ENCODE data around the gene SLC35G3. TPM values are rescaled to one million over a fixed set of nuclear protein-coding genes. Genes with fewer than 3 reads are reported as not detected.
"Not testable (repeated sequence)": the region's sequence is repeated elsewhere in the genome, so short reads cannot be mapped to it uniquely, and the experiment has no call there.

The SLC35G3 gene
- polyA plus RNA-seq, 2 donors: not detected

- H3K4me3 ChIP-seq (ENCODE audit: low read depth in 1 of 2, low read length in 2 of 2): no peak overlapping the region
- WGBS, 2 donors: 73 to 78% methylated on average over 2 of the region's 2 CpGs
- no peaks in the 10 kb centered on the region for H3K27me3 ChIP-seq (ENCODE audit: control insufficient read depth in 1 of 2, insufficient read depth in 2 of 2, low read length in 2 of 2)
These were observed 6.7 kb downstream of the SLC35G3 start for GRCh38 chr17:35187481-35187880.

GRCh38 chr17:35185849-35186248, 8.3 kb downstream of the SLC35G3 start:
- no peaks in the 10 kb centered on the region for H3K36me3 ChIP-seq (ENCODE audit: control insufficient read depth in 2 of 2, insufficient read depth in 2 of 2, low read length in 1 of 2)
- no peak overlapping the region for H3K4me3 ChIP-seq (ENCODE audit: low read depth in 1 of 2, low read length in 2 of 2)
- H3K27me3 ChIP-seq (ENCODE audit: control insufficient read depth in 1 of 2, insufficient read depth in 2 of 2, low read length in 2 of 2): no peaks in the 10 kb centered on the region
- no peaks in the 10 kb centered on the region for H3K9me3 ChIP-seq (ENCODE audit: control insufficient read depth in 2 of 2, insufficient read depth in 1 of 2, low read depth in 1 of 2, low read length in 1 of 2)
- 40 to 60% methylated on average over 1 of the region's 1 CpG for WGBS, 2 donors
- H3K27ac ChIP-seq (ENCODE audit: low read depth in 2 of 2, low read length in 1 of 2): no peak overlapping the region
- no peaks in the 10 kb centered on the region for H3K4me1 ChIP-seq (ENCODE audit: control insufficient read depth in 2 of 2, insufficient read depth in 2 of 2, low read length in 1 of 2)

More at GRCh38 chr17:35187481-35187880, 6.7 kb downstream of the SLC35G3 start:
- Histone ChIP-seq H3K4me1 (ENCODE audit: control insufficient read depth in 2 of 2, insufficient read depth in 2 of 2, low read length in 1 of 2) (no peaks in the 10 kb centered on the region), H3K27ac (ENCODE audit: low read depth in 2 of 2, low read length in 1 of 2) (no peak overlapping the region), H3K9me3 (ENCODE audit: control insufficient read depth in 2 of 2, insufficient read depth in 1 of 2, low read depth in 1 of 2, low read length in 1 of 2) (no peaks in the 10 kb centered on the region), H3K36me3 (ENCODE audit: control insufficient read depth in 2 of 2, insufficient read depth in 2 of 2, low read length in 1 of 2) (no peaks in the 10 kb centered on the region)

GRCh38 chr17:35184274-35184673, 9.9 kb downstream of the SLC35G3 start:
- WGBS, 2 donors: 37 to 52% methylated on average over 3 of the region's 3 CpGs

GRCh38 chr17:35183332-35183731, 10.9 kb downstream of the SLC35G3 start:
- Histone ChIP-seq H3K9me3 (ENCODE audit: control insufficient read depth in 2 of 2, insufficient read depth in 1 of 2, low read depth in 1 of 2, low read length in 1 of 2) (no peaks in the 10 kb centered on the region), H3K4me3 (ENCODE audit: low read depth in 1 of 2, low read length in 2 of 2) (no peak overlapping the region), H3K36me3 (ENCODE audit: control insufficient read depth in 2 of 2, insufficient read depth in 2 of 2, low read length in 1 of 2) (no peaks in the 10 kb centered on the region), H3K27ac (ENCODE audit: low read depth in 2 of 2, low read length in 1 of 2) (no peak overlapping the region), H3K4me1 (ENCODE audit: control insufficient read depth in 2 of 2, insufficient read depth in 2 of 2, low read length in 1 of 2) (no peaks in the 10 kb centered on the region), H3K27me3 (ENCODE audit: control insufficient read depth in 1 of 2, insufficient read depth in 2 of 2, low read length in 2 of 2) (no peaks in the 10 kb centered on the region)
- WGBS, 2 donors: 63 to 66% methylated on average over 6 of the region's 6 CpGs

More at GRCh38 chr17:35184274-35184673, 9.9 kb downstream of the SLC35G3 start:
- H3K36me3 ChIP-seq (ENCODE audit: control insufficient read depth in 2 of 2, insufficient read depth in 2 of 2, low read length in 1 of 2): no peaks in the 10 kb centered on the region
- no peak overlapping the region for H3K27ac ChIP-seq (ENCODE audit: low read depth in 2 of 2, low read length in 1 of 2)
- H3K27me3 ChIP-seq (ENCODE audit: control insufficient read depth in 1 of 2, insufficient read depth in 2 of 2, low read length in 2 of 2): no peaks in the 10 kb centered on the region
- H3K4me3 ChIP-seq (ENCODE audit: low read depth in 1 of 2, low read length in 2 of 2): no peak overlapping the region
- no peaks in the 10 kb centered on the region for H3K9me3 ChIP-seq (ENCODE audit: control insufficient read depth in 2 of 2, insufficient read depth in 1 of 2, low read depth in 1 of 2, low read length in 1 of 2)
- H3K4me1 ChIP-seq (ENCODE audit: control insufficient read depth in 2 of 2, insufficient read depth in 2 of 2, low read length in 1 of 2): no peaks in the 10 kb centered on the region

GRCh38 chr17:35179379-35179778, 14.8 kb downstream of the SLC35G3 start:
- not testable (repeated sequence) for H3K36me3 ChIP-seq (ENCODE audit: control insufficient read depth in 2 of 2, insufficient read depth in 2 of 2, low read length in 1 of 2); H3K4me3 ChIP-seq (ENCODE audit: low read depth in 1 of 2, low read length in 2 of 2); H3K9me3 ChIP-seq (ENCODE audit: control insufficient read depth in 2 of 2, insufficient read depth in 1 of 2, low read depth in 1 of 2, low read length in 1 of 2); H3K4me1 ChIP-seq (ENCODE audit: control insufficient read depth in 2 of 2, insufficient read depth in 2 of 2, low read length in 1 of 2); H3K27me3 ChIP-seq (ENCODE audit: control insufficient read depth in 1 of 2, insufficient read depth in 2 of 2, low read length in 2 of 2); H3K27ac ChIP-seq (ENCODE audit: low read depth in 2 of 2, low read length in 1 of 2)
- 90 to 91% methylated on average over 5 of the region's 5 CpGs for WGBS, 2 donors

GRCh38 chr17:35176897-35177296, 17.3 kb downstream of the SLC35G3 start:
- Histone ChIP-seq H3K36me3 (ENCODE audit: control insufficient read depth in 2 of 2, insufficient read depth in 2 of 2, low read length in 1 of 2) (no peaks in the 10 kb centered on the region), H3K27me3 (ENCODE audit: control insufficient read depth in 1 of 2, insufficient read depth in 2 of 2, low read length in 2 of 2) (no peaks in the 10 kb centered on the region), H3K4me3 (ENCODE audit: low read depth in 1 of 2, low read length in 2 of 2) (no peak overlapping the region), H3K9me3 (ENCODE audit: control insufficient read depth in 2 of 2, insufficient read depth in 1 of 2, low read depth in 1 of 2, low read length in 1 of 2) (no peaks in the 10 kb centered on the region), H3K4me1 (ENCODE audit: control insufficient read depth in 2 of 2, insufficient read depth in 2 of 2, low read length in 1 of 2) (peaks cover 0 to 4% of the 10 kb centered on the region in 2 donors), H3K27ac (ENCODE audit: low read depth in 2 of 2, low read length in 1 of 2) (peak overlapping the region in 1 of 2 donors; percentile 10)
- 78 to 85% methylated on average over 7 to 8 of the region's 8 CpGs for WGBS, 2 donors

GRCh38 chr17:35175638-35176415, 18.4 kb downstream of the SLC35G3 start:
- Histone ChIP-seq H3K27me3 (ENCODE audit: control insufficient read depth in 1 of 2, insufficient read depth in 2 of 2, low read length in 2 of 2) (no peaks in the 10 kb centered on the region), H3K4me1 (ENCODE audit: control insufficient read depth in 2 of 2, insufficient read depth in 2 of 2, low read length in 1 of 2) (peaks cover 0 to 6% of the 10 kb centered on the region in 2 donors), H3K27ac (ENCODE audit: low read depth in 2 of 2, low read length in 1 of 2) (no peak overlapping the region), H3K36me3 (ENCODE audit: control insufficient read depth in 2 of 2, insufficient read depth in 2 of 2, low read length in 1 of 2) (no peaks in the 10 kb centered on the region), H3K4me3 (ENCODE audit: low read depth in 1 of 2, low read length in 2 of 2) (no peak overlapping the region), H3K9me3 (ENCODE audit: control insufficient read depth in 2 of 2, insufficient read depth in 1 of 2, low read depth in 1 of 2, low read length in 1 of 2) (no peaks in the 10 kb centered on the region)
- 75 to 76% methylated on average over 9 of the region's 9 CpGs for WGBS, 2 donors

- Histone ChIP-seq H3K27ac (ENCODE audit: low read depth in 2 of 2, low read length in 1 of 2) (no peak overlapping the region), H3K9me3 (ENCODE audit: control insufficient read depth in 2 of 2, insufficient read depth in 1 of 2, low read depth in 1 of 2, low read length in 1 of 2) (no peaks in the 10 kb centered on the region), H3K36me3 (ENCODE audit: control insufficient read depth in 2 of 2, insufficient read depth in 2 of 2, low read length in 1 of 2) (no peaks in the 10 kb centered on the region), H3K4me3 (ENCODE audit: low read depth in 1 of 2, low read length in 2 of 2) (no peak overlapping the region), H3K27me3 (ENCODE audit: control insufficient read depth in 1 of 2, insufficient read depth in 2 of 2, low read length in 2 of 2) (no peaks in the 10 kb centered on the region), H3K4me1 (ENCODE audit: control insufficient read depth in 2 of 2, insufficient read depth in 2 of 2, low read length in 1 of 2) (peaks cover 0 to 6% of the 10 kb centered on the region in 2 donors)
- WGBS, 2 donors: 75 to 90% methylated on average over 2 of the region's 2 CpGs
These were observed 19.3 kb downstream of the SLC35G3 start for GRCh38 chr17:35174835-35175334.

- not testable (repeated sequence) for H3K27ac ChIP-seq (ENCODE audit: low read depth in 2 of 2, low read length in 1 of 2); H3K4me3 ChIP-seq (ENCODE audit: low read depth in 1 of 2, low read length in 2 of 2); H3K9me3 ChIP-seq (ENCODE audit: control insufficient read depth in 2 of 2, insufficient read depth in 1 of 2, low read depth in 1 of 2, low read length in 1 of 2); H3K4me1 ChIP-seq (ENCODE audit: control insufficient read depth in 2 of 2, insufficient read depth in 2 of 2, low read length in 1 of 2); H3K36me3 ChIP-seq (ENCODE audit: control insufficient read depth in 2 of 2, insufficient read depth in 2 of 2, low read length in 1 of 2); H3K27me3 ChIP-seq (ENCODE audit: control insufficient read depth in 1 of 2, insufficient read depth in 2 of 2, low read length in 2 of 2)
- 71 to 83% methylated on average over 3 of the region's 3 CpGs for WGBS, 2 donors
These were observed 21.9 kb downstream of the SLC35G3 start for GRCh38 chr17:35172321-35172720.

- Histone ChIP-seq H3K4me1 (ENCODE audit: control insufficient read depth in 2 of 2, insufficient read depth in 2 of 2, low read length in 1 of 2) (peaks cover 0 to 6% of the 10 kb centered on the region in 2 donors), H3K36me3 (ENCODE audit: control insufficient read depth in 2 of 2, insufficient read depth in 2 of 2, low read length in 1 of 2) (no peaks in the 10 kb centered on the region), H3K4me3 (ENCODE audit: low read depth in 1 of 2, low read length in 2 of 2) (no peak overlapping the region), H3K9me3 (ENCODE audit: control insufficient read depth in 2 of 2, insufficient read depth in 1 of 2, low read depth in 1 of 2, low read length in 1 of 2) (no peaks in the 10 kb centered on the region), H3K27me3 (ENCODE audit: control insufficient read depth in 1 of 2, insufficient read depth in 2 of 2, low read length in 2 of 2) (no peaks in the 10 kb centered on the region), H3K27ac (ENCODE audit: low read depth in 2 of 2, low read length in 1 of 2) (no peak overlapping the region)
- 40 to 42% methylated on average over 2 of the region's 2 CpGs for WGBS, 2 donors
These were observed 22.4 kb downstream of the SLC35G3 start for GRCh38 chr17:35171834-35172233.
